ENCODE data around the gene ALK. TPM values are rescaled to one million over a fixed set of nuclear protein-coding genes. Genes with fewer than 3 reads are reported as not detected.

ALK gene
- total RNA-seq, 6 donors from 2014 or later = 0.17 to 2.1 (median 0.35) TPM

- ATAC-seq (ENCODE audit: low FRiP score in 2 of 2) (no peak), DNase-seq (no peak)
- WGBS, 2 donors = 73 to 88% methylated on average over 1 of the region's 1 CpG
- no peak for TF ChIP-seq EP300 (IDR thresholded peaks at IDR 0.05)
- no peak for TF ChIP-seq POLR2A (IDR thresholded peaks at IDR 0.05)
- TF ChIP-seq CTCF (IDR thresholded peaks at IDR 0.05) = no peak
- TF ChIP-seq POLR2AphosphoS5 (IDR thresholded peaks at IDR 0.05) = no peak
- H3K4me1 ChIP-seq = no peaks in the 10 kb centered on the region
- H3K27ac ChIP-seq = no peak overlapping the region
- H3K27me3 ChIP-seq = no peaks in the 10 kb centered on the region
- no peaks in the 10 kb centered on the region for H3K9me3 ChIP-seq
- no peaks in the 10 kb centered on the region for H3K36me3 ChIP-seq
- no peak overlapping the region for H3K4me3 ChIP-seq
Measured at GRCh38 chr2:29583548-29584156, 337.7 kb downstream of the ALK start.

GRCh38 chr2:29583104-29583503 is 338.3 kb downstream of the ALK start:
- Histone ChIP-seq H3K36me3 (no peaks in the 10 kb centered on the region), H3K27me3 (no peaks in the 10 kb centered on the region), H3K9me3 (no peaks in the 10 kb centered on the region), H3K4me1 (no peaks in the 10 kb centered on the region), H3K27ac (no peak overlapping the region), H3K4me3 (no peak overlapping the region)
- TF ChIP-seq POLR2AphosphoS5 (IDR thresholded peaks at IDR 0.05) (no peak), CTCF (IDR thresholded peaks at IDR 0.05) (no peak), POLR2A (IDR thresholded peaks at IDR 0.05) (no peak), EP300 (IDR thresholded peaks at IDR 0.05) (no peak)
- 68 to 85% methylated on average over 1 of the region's 1 CpG for WGBS, 2 donors
- no peak for DNase-seq
- no peak for ATAC-seq (ENCODE audit: low FRiP score in 2 of 2)

- H3K4me3 ChIP-seq = no peak overlapping the region
- TF ChIP-seq EP300 (IDR thresholded peaks at IDR 0.05) = no peak
- TF ChIP-seq POLR2A (IDR thresholded peaks at IDR 0.05) = no peak
- no peak for TF ChIP-seq CTCF (IDR thresholded peaks at IDR 0.05)
- TF ChIP-seq POLR2AphosphoS5 (IDR thresholded peaks at IDR 0.05) = no peak
- WGBS, 2 donors = 70 to 77% methylated on average over 2 of the region's 2 CpGs
- no peak overlapping the region for H3K27ac ChIP-seq
- no peaks in the 10 kb centered on the region for H3K4me1 ChIP-seq
- no peaks in the 10 kb centered on the region for H3K27me3 ChIP-seq
- no peaks in the 10 kb centered on the region for H3K9me3 ChIP-seq
- no peaks in the 10 kb centered on the region for H3K36me3 ChIP-seq
- ATAC-seq (ENCODE audit: low FRiP score in 2 of 2) (no peak), DNase-seq (no peak)
Measured at GRCh38 chr2:29582062-29582461, 339.3 kb downstream of the ALK start.

GRCh38 chr2:29580223-29580622 is 341.2 kb downstream of the ALK start:
- H3K9me3 ChIP-seq = no peaks in the 10 kb centered on the region
- no peak for ATAC-seq (ENCODE audit: low FRiP score in 2 of 2)
- no peak overlapping the region for H3K27ac ChIP-seq
- DNase-seq = no peak
- H3K4me1 ChIP-seq = no peaks in the 10 kb centered on the region
- TF ChIP-seq POLR2A (IDR thresholded peaks at IDR 0.05) = no peak
- no peak for TF ChIP-seq CTCF (IDR thresholded peaks at IDR 0.05)
- TF ChIP-seq EP300 (IDR thresholded peaks at IDR 0.05) = no peak
- no peak for TF ChIP-seq POLR2AphosphoS5 (IDR thresholded peaks at IDR 0.05)
- no peak overlapping the region for H3K4me3 ChIP-seq
- H3K27me3 ChIP-seq = no peaks in the 10 kb centered on the region
- H3K36me3 ChIP-seq = no peaks in the 10 kb centered on the region
- WGBS, 2 donors = 90% methylated on average over 11 of the region's 11 CpGs

- H3K9me3 ChIP-seq = no peaks in the 10 kb centered on the region
- ATAC-seq (ENCODE audit: low FRiP score in 2 of 2) = no peak
- H3K4me1 ChIP-seq = no peaks in the 10 kb centered on the region
- no peaks in the 10 kb centered on the region for H3K36me3 ChIP-seq
- 89 to 92% methylated on average over 8 of the region's 8 CpGs for WGBS, 2 donors
- H3K27ac ChIP-seq = no peak overlapping the region
- H3K4me3 ChIP-seq = no peak overlapping the region
- no peak for TF ChIP-seq CTCF (IDR thresholded peaks at IDR 0.05)
- TF ChIP-seq POLR2A (IDR thresholded peaks at IDR 0.05) = no peak
- TF ChIP-seq POLR2AphosphoS5 (IDR thresholded peaks at IDR 0.05) = no peak
- TF ChIP-seq EP300 (IDR thresholded peaks at IDR 0.05) = no peak
- H3K27me3 ChIP-seq = no peaks in the 10 kb centered on the region
- no peak for DNase-seq
Measured at GRCh38 chr2:29579495-29580169, 341.8 kb downstream of the ALK start.
